HCEC 1CT (cell line): ENCODE results near the gene GAD1.

Experiments
- DNase-seq: peaks from one replicate; pipeline ENCODE4 v3.0.0-alpha.2; 2017

Gene GAD1

DNA sequence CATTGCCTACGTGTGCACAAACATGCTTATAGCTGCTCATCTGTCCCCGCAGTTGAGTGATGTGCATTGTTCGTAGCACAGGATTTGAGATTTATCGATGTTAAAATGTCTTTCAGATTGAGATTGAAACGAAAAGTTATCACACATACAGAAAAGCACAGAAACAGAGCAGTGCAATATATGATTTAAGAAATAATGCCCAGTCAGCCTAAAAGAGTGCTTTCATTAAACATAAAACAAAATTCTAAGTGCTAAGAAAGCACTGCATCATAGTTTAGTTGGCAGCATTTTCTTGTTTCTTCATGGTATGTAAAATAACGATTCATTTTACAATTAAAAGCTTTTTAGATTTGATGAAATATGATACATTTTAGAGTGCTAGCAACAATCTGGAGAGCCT, 80.4 kb downstream of the GAD1 start:
- no peak for DNase-seq

DNA sequence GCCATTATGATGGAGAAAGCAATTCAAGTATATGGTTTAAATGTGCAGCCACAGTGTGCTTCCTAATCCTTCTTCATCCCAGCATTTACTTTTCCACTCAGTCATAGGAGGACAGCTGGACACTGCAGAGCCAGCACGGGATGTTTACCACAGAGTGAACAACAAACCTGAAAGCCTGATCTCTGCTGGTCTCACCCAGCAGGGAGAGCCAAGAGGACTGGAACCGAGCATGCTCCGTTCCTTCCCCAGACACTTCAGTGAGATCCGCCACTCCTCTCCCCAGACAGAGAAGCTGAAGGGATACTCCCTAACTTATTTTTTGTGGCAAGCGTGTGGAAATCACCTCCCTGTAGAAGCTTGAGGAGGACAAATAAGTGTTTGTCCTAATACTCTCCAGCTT, 89.2 kb downstream of the GAD1 start:
- no peak for DNase-seq
